ENCODE results near the gene MPG.

GRCh38 chr16:50769-51591 is 27.0 kb upstream of the MPG start:
- TF ChIP-seq CTCF (IDR thresholded peaks at IDR 0.05) (no peak), SIN3A (IDR thresholded peaks at IDR 0.05; ENCODE audit: borderline replicate concordance, insufficient read depth, low read depth, low read length) (no peak), REST (IDR thresholded peaks at IDR 0.05; ENCODE audit: insufficient read depth in 1 of 2, low read depth in 2 of 2, low read length in 1 of 2) (no peak), TCF7L2 (IDR thresholded peaks at IDR 0.05; ENCODE audit: low read depth, low read length) (no peak)
